ENCODE data around the gene GRPEL1.

Gene GRPEL1

DNA sequence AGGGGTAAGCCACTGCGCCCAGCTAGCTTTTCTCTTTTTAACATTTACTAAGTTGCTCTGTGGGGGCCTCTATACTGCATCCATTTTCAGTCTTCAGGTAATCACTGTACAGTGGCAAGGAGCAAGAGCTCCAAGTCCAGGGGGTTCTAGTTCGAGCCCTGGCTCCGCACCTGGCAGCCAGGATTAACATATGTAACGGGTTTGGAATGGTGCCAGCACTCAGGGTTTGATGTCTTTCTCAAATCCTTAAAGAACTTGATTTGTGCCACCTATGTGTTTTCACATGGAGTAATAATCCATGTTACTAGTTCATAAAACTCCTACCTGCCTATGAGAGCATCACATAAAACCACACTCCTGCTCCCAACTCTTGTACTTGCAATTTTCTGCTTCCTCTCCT lies 4.5 kb downstream of the GRPEL1 start:
- H3K4me3 ChIP-seq (replicated peaks; ENCODE audit: low read depth, low read length) = no peak overlapping the region
- TF ChIP-seq, protein P1, sequence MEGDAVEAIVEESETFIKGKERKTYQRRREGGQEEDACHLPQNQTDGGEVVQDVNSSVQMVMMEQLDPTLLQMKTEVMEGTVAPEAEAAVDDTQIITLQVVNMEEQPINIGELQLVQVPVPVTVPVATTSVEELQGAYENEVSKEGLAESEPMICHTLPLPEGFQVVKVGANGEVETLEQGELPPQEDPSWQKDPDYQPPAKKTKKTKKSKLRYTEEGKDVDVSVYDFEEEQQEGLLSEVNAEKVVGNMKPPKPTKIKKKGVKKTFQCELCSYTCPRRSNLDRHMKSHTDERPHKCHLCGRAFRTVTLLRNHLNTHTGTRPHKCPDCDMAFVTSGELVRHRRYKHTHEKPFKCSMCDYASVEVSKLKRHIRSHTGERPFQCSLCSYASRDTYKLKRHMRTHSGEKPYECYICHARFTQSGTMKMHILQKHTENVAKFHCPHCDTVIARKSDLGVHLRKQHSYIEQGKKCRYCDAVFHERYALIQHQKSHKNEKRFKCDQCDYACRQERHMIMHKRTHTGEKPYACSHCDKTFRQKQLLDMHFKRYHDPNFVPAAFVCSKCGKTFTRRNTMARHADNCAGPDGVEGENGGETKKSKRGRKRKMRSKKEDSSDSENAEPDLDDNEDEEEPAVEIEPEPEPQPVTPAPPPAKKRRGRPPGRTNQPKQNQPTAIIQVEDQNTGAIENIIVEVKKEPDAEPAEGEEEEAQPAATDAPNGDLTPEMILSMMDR (IDR thresholded peaks at IDR 0.05; ENCODE audit: low read length, missing control alignments) = no peak
- DNase-seq (ENCODE audit: low read depth) = no peak

DNA sequence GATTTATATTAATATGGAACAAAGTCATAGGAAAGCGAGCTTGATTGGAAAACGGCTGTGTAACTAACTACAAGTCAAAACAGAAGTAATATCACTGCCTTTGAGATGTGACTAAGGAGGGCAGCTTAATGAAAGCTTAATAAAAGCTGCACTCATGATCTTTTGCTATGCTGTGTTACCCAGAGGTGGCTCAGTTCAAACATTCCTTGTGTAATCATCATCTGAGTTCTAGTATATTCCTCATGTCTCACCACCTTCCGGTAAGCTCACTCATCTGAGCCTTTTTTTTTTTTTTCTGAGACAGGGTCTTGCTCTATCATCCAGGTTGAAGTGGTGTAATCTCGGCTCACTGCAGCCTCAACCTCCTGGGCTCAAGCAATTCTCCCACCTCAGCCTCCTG lies 5.0 kb downstream of the GRPEL1 start:
- no peak for DNase-seq (ENCODE audit: low read depth)
- TF ChIP-seq, protein P1 (IDR thresholded peaks at IDR 0.05; ENCODE audit: low read length, missing control alignments) = no peak
- H3K4me3 ChIP-seq (replicated peaks; ENCODE audit: low read depth, low read length) = no peak overlapping the region

DNA sequence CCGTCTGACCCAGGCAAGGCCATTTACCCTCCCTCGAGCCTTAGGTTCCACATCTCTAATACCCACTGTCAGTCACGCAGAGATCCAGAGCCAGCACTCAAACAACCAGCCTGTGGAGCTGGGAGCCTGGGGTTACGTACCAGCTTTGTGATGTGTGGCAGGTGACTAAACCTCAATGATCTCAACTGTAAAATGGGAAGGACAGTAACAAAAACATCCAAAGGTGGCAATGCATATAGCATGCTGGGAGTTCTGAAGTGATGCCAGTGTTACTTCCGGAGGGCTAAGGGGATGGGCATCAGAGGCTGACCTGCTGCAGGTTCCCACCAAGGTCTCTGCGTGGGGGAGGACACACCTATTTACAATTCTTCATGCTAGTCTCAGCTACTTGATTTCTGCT lies 6.0 kb downstream of the GRPEL1 start:
- TF ChIP-seq, protein P1 (IDR thresholded peaks at IDR 0.05; ENCODE audit: low read length, missing control alignments) = no peak
- H3K4me3 ChIP-seq (replicated peaks; ENCODE audit: low read depth, low read length) = no peak overlapping the region
- DNase-seq (ENCODE audit: low read depth) = no peak

DNA sequence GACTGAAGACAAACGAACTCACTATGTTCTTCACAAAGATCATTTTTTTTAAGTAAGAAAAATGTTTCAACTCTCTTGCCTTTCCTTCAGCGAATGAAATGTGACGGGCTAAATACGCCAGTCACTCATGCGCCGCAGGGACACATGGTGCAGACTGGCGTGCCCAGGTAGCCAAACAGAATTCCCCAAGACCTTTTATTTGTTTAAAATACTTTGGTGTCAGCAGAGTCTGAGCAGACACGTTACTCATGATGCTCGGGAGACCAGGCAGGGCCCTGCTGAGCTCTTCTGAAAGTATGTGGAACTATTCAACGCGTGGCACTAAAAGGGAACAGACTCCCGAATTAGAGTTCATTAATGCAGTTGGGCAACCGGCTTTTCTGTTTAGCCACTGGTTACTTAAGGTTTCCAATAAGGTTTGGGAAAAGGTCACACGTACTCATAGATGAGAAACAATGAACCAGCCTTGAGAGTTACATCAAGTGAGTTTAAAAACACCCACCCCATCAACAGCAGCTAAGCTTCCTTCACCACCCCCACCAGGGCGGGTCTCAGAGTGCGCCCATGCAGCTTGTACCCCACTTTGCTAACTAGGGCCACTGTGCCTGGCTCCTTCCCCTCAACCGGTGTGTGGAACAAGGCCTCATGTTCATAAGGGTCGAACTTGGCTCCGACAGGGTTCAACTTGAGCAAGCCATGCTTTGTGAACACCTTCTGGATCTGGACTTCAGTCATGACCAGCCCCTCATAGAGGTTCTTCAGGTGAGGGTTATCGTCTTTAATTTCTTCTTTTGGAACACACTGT lies 7.3 kb downstream of the GRPEL1 start:
- no peak overlapping the region for H3K4me3 ChIP-seq (replicated peaks; ENCODE audit: low read depth, low read length)
- TF ChIP-seq, protein P1 (IDR thresholded peaks at IDR 0.05; ENCODE audit: low read length, missing control alignments) = no peak
- no peak for DNase-seq (ENCODE audit: low read depth)

DNA sequence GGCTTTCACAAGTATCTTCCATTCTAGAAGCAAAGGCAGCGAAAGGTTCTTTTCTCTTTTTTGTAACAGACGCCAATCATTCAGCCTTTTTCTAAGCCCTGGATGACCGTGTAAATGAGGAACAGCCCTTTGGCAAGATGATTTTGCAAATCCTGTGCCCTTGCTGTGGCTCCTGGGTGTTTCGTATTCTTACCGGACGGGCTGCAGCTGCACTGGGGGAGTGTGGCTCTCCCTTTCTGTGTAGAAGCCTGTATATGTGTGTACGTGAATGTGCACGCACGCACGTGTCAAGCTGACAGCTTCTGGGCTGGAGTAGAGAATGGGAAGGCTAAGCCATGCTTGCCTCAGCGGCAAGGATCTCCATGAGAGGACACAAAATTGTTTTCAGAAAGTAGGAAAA lies 8.2 kb downstream of the GRPEL1 start:
- H3K4me3 ChIP-seq (replicated peaks; ENCODE audit: low read depth, low read length) = no peak overlapping the region
- TF ChIP-seq, protein P1 (IDR thresholded peaks at IDR 0.05; ENCODE audit: low read length, missing control alignments) = no peak
- DNase-seq (ENCODE audit: low read depth) = no peak

DNA sequence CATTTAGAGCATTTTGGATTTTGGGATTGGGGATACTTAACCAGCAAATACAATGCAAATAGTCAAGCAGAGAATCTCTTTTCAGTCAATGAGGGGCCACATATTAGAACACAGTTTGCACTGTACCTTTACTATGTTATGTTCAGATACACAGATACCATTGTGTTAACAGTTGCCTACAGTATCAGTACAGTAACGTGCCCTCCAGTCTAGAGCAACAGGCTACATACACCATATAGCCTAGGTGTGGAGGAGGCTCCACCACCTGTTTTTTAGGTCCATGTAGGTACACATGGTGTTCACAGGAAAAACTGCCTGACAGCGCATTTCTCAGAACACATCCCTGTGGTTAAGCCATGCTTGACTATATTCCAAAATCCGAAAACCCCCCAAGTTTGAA lies 9.1 kb downstream of the GRPEL1 start:
- no peak for DNase-seq (ENCODE audit: low read depth)
- no peak overlapping the region for H3K4me3 ChIP-seq (replicated peaks; ENCODE audit: low read depth, low read length)
- TF ChIP-seq, protein P1 (IDR thresholded peaks at IDR 0.05; ENCODE audit: low read length, missing control alignments) = no peak

DNA sequence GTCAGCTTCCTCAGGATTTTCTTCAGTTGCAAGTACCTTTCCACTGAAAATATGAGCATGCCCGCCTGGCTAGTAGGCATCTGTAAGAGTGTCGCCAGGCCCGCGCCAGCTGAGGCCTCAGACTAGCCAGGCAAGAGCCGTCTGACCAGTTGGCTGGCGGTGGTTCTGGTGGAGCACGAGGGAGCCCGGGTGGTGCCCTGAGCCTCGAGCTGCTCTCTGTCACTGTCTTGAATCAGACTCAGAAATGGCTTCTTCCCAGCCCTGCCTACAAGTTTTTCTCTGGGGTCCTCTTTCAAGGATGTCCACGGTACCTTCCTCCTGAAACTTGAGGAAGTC lies 11.9 kb downstream of the GRPEL1 start:
- TF ChIP-seq, protein P1 (IDR thresholded peaks at IDR 0.05; ENCODE audit: low read length, missing control alignments) = no peak

More for the DNA sequence above, 11.9 kb downstream of the GRPEL1 start:
- H3K4me3 ChIP-seq (replicated peaks; ENCODE audit: low read depth, low read length) = no peak overlapping the region
- DNase-seq (ENCODE audit: low read depth) = no peak
